Keratinocyte (primary cell): ENCODE data around the gene ATG4B.

Experiments
- CTCF ChIP-seq, 3 experiments: IDR thresholded peaks in 1 of 3; conservative IDR thresholded peaks in 1 of 3; optimal IDR thresholded peaks in 1 of 3; 2 replicates in 2 of 3; 3 replicates in 1 of 3; pipeline versions ENCODE3 to v1.5.1; 2011; ENCODE audit warnings: low read length in 3 of 3, mild to moderate bottlenecking in 3 of 3, moderate library complexity in 2 of 3, control low read depth in 1 of 3, inconsistent platforms in 1 of 3; ENCODE audit not compliant: insufficient read depth in 2 of 3; ENCODE audit errors: extremely low read depth in 1 of 3
- EZH2 ChIP-seq: IDR thresholded peaks from one replicate; pipeline ENCODE4 v1.6.1; 2012; ENCODE audit warnings: inconsistent platforms, mild to moderate bottlenecking, low read length, moderate library complexity

GRCh38 chr2:241612156-241613016 lies 25.1 kb upstream of the ATG4B start:
- TF ChIP-seq CTCF (optimal IDR thresholded peaks at IDR 0.05 in 1 of 3, IDR thresholded peaks at IDR 0.05 in 1 of 3, conservative IDR thresholded peaks at IDR 0.05 in 1 of 3; ENCODE audit: extremely low read depth in 1 of 3, insufficient read depth in 2 of 3, low read length in 3 of 3) (no peak), EZH2 (no peak)
